Panc1 (cell line): ENCODE measurements around the gene FKBP3.

ENCODE experiments used
- CTCF ChIP-seq: fragments of 450-650 bp; IDR thresholded peaks from 2 replicates; pipeline ENCODE4 v1.5.1; 2017; ENCODE audit warnings: mild to moderate bottlenecking
- POLR2AphosphoS5 ChIP-seq: IDR thresholded peaks from 2 replicates; pipeline ENCODE4 v1.6.1; 2012; ENCODE audit warnings: mild to moderate bottlenecking, low read depth, low read length, moderate library complexity
- REST ChIP-seq, 2 experiments: IDR thresholded peaks; 2 replicates each; pipeline ENCODE4 v1.6.1; 2011 to 2012; ENCODE audit warnings: low read depth in 2 of 2, control low read depth in 1 of 2, low read length in 1 of 2, mild to moderate bottlenecking in 1 of 2, moderate library complexity in 1 of 2; ENCODE audit not compliant: insufficient read depth in 1 of 2
- SIN3A ChIP-seq: IDR thresholded peaks from 2 replicates; pipeline ENCODE4 v1.6.1; 2012; ENCODE audit warnings: low read depth, mild to moderate bottlenecking, low read length, moderate library complexity, borderline replicate concordance; ENCODE audit not compliant: insufficient read depth
- TCF7L2 ChIP-seq: IDR thresholded peaks from 2 replicates; pipeline ENCODE4 v1.6.1; 2011; ENCODE audit warnings: mild to moderate bottlenecking, low read depth, low read length, inconsistent platforms

- no peak for TF ChIP-seq CTCF
- no peak for TF ChIP-seq POLR2AphosphoS5
- no peak for TF ChIP-seq REST (IDR thresholded peaks at IDR 0.05; ENCODE audit: insufficient read depth in 1 of 2, low read depth in 2 of 2, low read length in 1 of 2)
- no peak for TF ChIP-seq SIN3A
- TF ChIP-seq TCF7L2, result no peak
These were observed 14.2 kb downstream of the FKBP3 start for GRCh38 chr14:45120096-45120495.
